ENCODE measurements around the gene CD37. TPM values are rescaled to one million over a fixed set of nuclear protein-coding genes. Genes with fewer than 3 reads are reported as not detected.

Gene CD37
- total RNA-seq, 1 donor from 2014 or later, result not detected

Other genes starting within 250 kb of the CD37 start
- gene SNRNP70, start 250.0 kb upstream of the CD37 start, total RNA-seq, result 74.5 and 126 TPM in 2 replicates
- 3.2 and 6.5 TPM in 2 replicates for gene LIN7B, start 221.0 kb upstream of the CD37 start, total RNA-seq
- 0.53 and 1.9 TPM in 2 replicates for gene C19orf73, start 216.3 kb upstream of the CD37 start, total RNA-seq
- gene PPFIA3, start 215.9 kb upstream of the CD37 start, total RNA-seq, result 1.3 and 2.2 TPM in 2 replicates
- not detected in 2 replicates for gene HRC, start 180.0 kb upstream of the CD37 start, total RNA-seq
- gene TRPM4, start 177.6 kb upstream of the CD37 start, total RNA-seq, result 11.1 and 18.6 TPM in 2 replicates
- gene SLC6A16, start 10.2 kb upstream of the CD37 start, total RNA-seq, result under 0.01 TPM in 1 of 2 replicates, not detected in the other
- 6.9 and 8.4 TPM in 2 replicates for gene TEAD2, start 27.0 kb downstream of the CD37 start, total RNA-seq
- gene DKKL1, start 28.5 kb downstream of the CD37 start, total RNA-seq, result not detected in 2 replicates
- not detected in 2 replicates for gene KASH5, start 52.8 kb downstream of the CD37 start, total RNA-seq
- not detected in 2 replicates for gene PTH2, start 88.0 kb downstream of the CD37 start, total RNA-seq
- not detected in 2 replicates for gene GFY, start 90.0 kb downstream of the CD37 start, total RNA-seq
- gene SLC17A7, start 106.1 kb downstream of the CD37 start, total RNA-seq, result not detected in 2 replicates
- gene PIH1D1, start 116.4 kb downstream of the CD37 start, total RNA-seq, result 72.8 and 115 TPM in 2 replicates
- gene ALDH16A1, start 117.8 kb downstream of the CD37 start, total RNA-seq, result 17.5 and 29.2 TPM in 2 replicates
- not detected in 2 replicates for gene FLT3LG, start 138.8 kb downstream of the CD37 start, total RNA-seq
- 3,501 and 4,161 TPM in 2 replicates for gene RPL13A, start 152.2 kb downstream of the CD37 start, total RNA-seq
- 4,057 and 8,908 TPM in 2 replicates for gene RPS11, start 161.0 kb downstream of the CD37 start, total RNA-seq
- gene FCGRT, start 177.3 kb downstream of the CD37 start, total RNA-seq, result 13.2 and 15.7 TPM in 2 replicates
- 0.77 and 3.9 TPM in 2 replicates for gene RCN3, start 192.6 kb downstream of the CD37 start, total RNA-seq
- gene NOSIP, start 245.2 kb downstream of the CD37 start, total RNA-seq, result 71.1 and 78.0 TPM in 2 replicates
- gene PRRG2, start 245.9 kb downstream of the CD37 start, total RNA-seq, result 4.5 and 6.3 TPM in 2 replicates

Measured in bronchial epithelial cell (primary cell).